Posterior cingulate gyrus (tissue), 11 donors: ENCODE measurements around the gene GJA4.
"Not testable (repeated sequence)": the region's sequence is repeated elsewhere in the genome, so short reads cannot be mapped to it uniquely, and the experiment has no call there.

Experiments
- DNase-seq, 10 donors: peaks; one replicate each; pipeline versions ENCODE4 v3.0.0 to v3.0.0-alpha.2; 2020 to 2021; ENCODE audit warnings: mixed read lengths in 3 of 10
- intact Hi-C: fragments of 100-400 bp; cut with DNase I; formaldehyde crosslinking; loops from one replicate; pipeline ENCODE4 v1.15.1; 2023

Gene GJA4

GRCh38 chr1:34763142-34763781, 29.5 kb upstream of the GJA4 start:
- DNase-seq: peak in 1 of 10 donors; percentile 66
- intact Hi-C loops: no loop called here

- no peak for DNase-seq
- intact Hi-C loops: no loop called here
Measured at GRCh38 chr1:34768856-34769255, 23.9 kb upstream of the GJA4 start.

GRCh38 chr1:34770891-34771504, 21.8 kb upstream of the GJA4 start:
- DNase-seq: peak in 5 of 10 donors; percentile 20 to 64 (median 41)
- intact Hi-C loops: no loop called here

- DNase-seq: peak in 1 of 10 donors; percentile 40
- intact Hi-C loops: no loop called here
Measured at GRCh38 chr1:34771573-34772371, 21.0 kb upstream of the GJA4 start.

- intact Hi-C loops: not testable (repeated sequence)
- DNase-seq: peak in 1 of 10 donors; percentile 38
Measured at GRCh38 chr1:34773114-34773513, 19.7 kb upstream of the GJA4 start.

GRCh38 chr1:34774957-34775356, 17.8 kb upstream of the GJA4 start:
- intact Hi-C loops: no loop called here
- DNase-seq: peak in 2 of 10 donors; percentile 43 to 62

- intact Hi-C loops: no loop called here
- peak in 2 of 10 donors; percentile 24 for DNase-seq
Measured at GRCh38 chr1:34776911-34777310, 15.9 kb upstream of the GJA4 start.

- intact Hi-C loops: no loop called here
- no peak for DNase-seq
Measured at GRCh38 chr1:34777519-34778321, 15.1 kb upstream of the GJA4 start.

- no peak for DNase-seq
- intact Hi-C loops: no loop called here
Measured at GRCh38 chr1:34778381-34778780, 14.4 kb upstream of the GJA4 start.

GRCh38 chr1:34779005-34779404, 13.8 kb upstream of the GJA4 start:
- no peak for DNase-seq
- intact Hi-C loops: no loop called here

GRCh38 chr1:34779526-34779925, 13.3 kb upstream of the GJA4 start:
- DNase-seq: peak in 1 of 10 donors; percentile 48
- intact Hi-C loops: no loop called here

GRCh38 chr1:34779962-34780361, 12.8 kb upstream of the GJA4 start:
- DNase-seq: peak in 2 of 10 donors; percentile 55 to 77
- intact Hi-C loops: no loop called here

- peak in 1 of 10 donors; percentile 57 for DNase-seq
- intact Hi-C loops: no loop called here
Measured at GRCh38 chr1:34780528-34780927, 12.3 kb upstream of the GJA4 start.

- DNase-seq: peak in 2 of 10 donors; percentile 79 to 81
- intact Hi-C loops: no loop called here
Measured at GRCh38 chr1:34781071-34781843, 11.5 kb upstream of the GJA4 start, which contains the start of gene GJB3. GJB3 (plus strand) TSS chr1:34781214; CDS start chr1:34784763, 3,549 bp downstream.

- peak in 1 of 10 donors; percentile 58 for DNase-seq
- intact Hi-C loops: no loop called here
Measured at GRCh38 chr1:34781844-34782391, 10.9 kb upstream of the GJA4 start.

GRCh38 chr1:34784751-34785221, 8.0 kb upstream of the GJA4 start:
- intact Hi-C loops: no loop called here
- DNase-seq: no peak

GRCh38 chr1:34785231-34785874, 7.4 kb upstream of the GJA4 start:
- intact Hi-C loops: no loop called here
- no peak for DNase-seq

- DNase-seq: no peak
- intact Hi-C loops: loop anchor here (1.0 kb wide), 1 partner anchor 66 kb away; no protein-coding TSS in a partner anchor
Measured at GRCh38 chr1:34785875-34786470, 6.8 kb upstream of the GJA4 start.
